K562 (cell line): Measurements from ENCODE around the gene ZNF768. TPM values are rescaled to one million over a fixed set of nuclear protein-coding genes. Genes with fewer than 3 reads are reported as not detected.

ENCODE experiments used
- ATAC-seq: fragments of 200-7000 bp; cut with Tn5 transposase; 3 replicates; pipeline ENCODE4 v1.9.1; 2020; ENCODE audit warnings: moderate library complexity
- BruUV-seq: library from RNA; stranded (reverse); fragments of 400-500 nt; replicated peaks from 2 replicates; lab custom pipeline; 2021; lab: Mats Ljungman, UMichigan
- CTCF ChIA-PET: fragments of 300-600 bp; formaldehyde crosslinking; extraction: SDS; loops from one replicate; lab custom pipeline; 2021; ENCODE audit warnings: low intra/inter-chr PET ratio; lab: Yijun Ruan, JAX
- POLR2A ChIA-PET: fragments of 300-600, 350-650 bp; sonication (Branson Sonifier 250); formaldehyde crosslinking; extraction: SDS; loops from one replicate; lab custom pipeline; 2021; ENCODE audit warnings: antibody characterized with exemption, inconsistent platforms; lab: Yijun Ruan, JAX
- DNase-seq, 4 experiments: peaks; one replicate each; pipeline versions ENCODE4 v3.0.0 to v3.0.0-alpha.2; 2011 to 2018; ENCODE audit warnings: low spot score in 3 of 4, mixed read lengths in 3 of 4; ENCODE audit errors: extremely low read depth in 1 of 4
- FAIRE-seq: peaks from 2 replicates; lab custom pipeline; 2011; peaks lifted over from hg19 to GRCh38; lab: Jason Lieb, UNC
- H2AFZ ChIP-seq: 2 replicates; pipeline ENCODE4 v1.6.0; 2011; ENCODE audit warnings: low read depth, low read length, control low read depth, inconsistent platforms
- H3K27ac ChIP-seq: fragments of 200-600 bp; 3 replicates; pipeline ENCODE4 v1.8.0; 2011; ENCODE audit warnings: low read depth, mild to moderate bottlenecking, control low read depth, inconsistent platforms, low read length, moderate library complexity, mixed read lengths; ENCODE audit errors: extremely low read depth
- H3K27me3 ChIP-seq, 2 experiments: fragments of 300-600 bp in 1 of 2; 2 replicates in 1 of 2; 3 replicates in 1 of 2; pipeline versions ENCODE4 v1.6.0 to v1.8.0; 2011; ENCODE audit warnings: inconsistent platforms in 2 of 2, low read length in 2 of 2, mild to moderate bottlenecking in 1 of 2, mixed read lengths in 1 of 2, moderate library complexity in 1 of 2; ENCODE audit not compliant: control insufficient read depth in 2 of 2, insufficient read depth in 2 of 2
- H3K36me3 ChIP-seq: fragments of 300-600 bp; 3 replicates; pipeline ENCODE4 v1.8.0; 2011; ENCODE audit warnings: mild to moderate bottlenecking, low read length, inconsistent platforms; ENCODE audit not compliant: control insufficient read depth, insufficient read depth
- H3K4me1 ChIP-seq, 2 experiments: fragments of 200-600 bp in 1 of 2; replicated peaks in 1 of 2; 2 replicates in 1 of 2; 3 replicates in 1 of 2; pipeline versions ENCODE4 v1.5.1 to v1.8.0; 2011; ENCODE audit warnings: inconsistent platforms in 2 of 2, low read length in 2 of 2, mild to moderate bottlenecking in 1 of 2, mixed read lengths in 1 of 2, moderate library complexity in 1 of 2; ENCODE audit not compliant: control insufficient read depth in 2 of 2, insufficient read depth in 2 of 2
- H3K4me2 ChIP-seq: 2 replicates; pipeline ENCODE4 v1.6.1; 2011; ENCODE audit warnings: low read length, control low read depth, inconsistent platforms, mixed read lengths; ENCODE audit not compliant: insufficient read depth
- H3K4me3 ChIP-seq: fragments of 200-600 bp; sonication (generic), shearing (Covaris generic); 2 replicates; pipeline ENCODE4 v1.5.1; 2016; ENCODE audit warnings: control low read depth, inconsistent platforms
- H3K79me2 ChIP-seq: fragments of 200-600 bp; 3 replicates; pipeline ENCODE4 v1.8.0; 2011; ENCODE audit warnings: low read length, inconsistent platforms; ENCODE audit not compliant: control insufficient read depth, insufficient read depth
- H3K9ac ChIP-seq, 2 experiments: 2 replicates each; pipeline versions ENCODE4 v1.6.0 to v1.6.1; 2011; ENCODE audit warnings: low read depth in 2 of 2, low read length in 2 of 2, control low read depth in 1 of 2, inconsistent platforms in 1 of 2, mild to moderate bottlenecking in 1 of 2, mixed read lengths in 1 of 2; ENCODE audit not compliant: insufficient read depth in 1 of 2
- H3K9me1 ChIP-seq: one replicate; pipeline ENCODE4 v1.6.0; 2011; ENCODE audit warnings: inconsistent platforms, mild to moderate bottlenecking, low read length, moderate library complexity; ENCODE audit not compliant: control insufficient read depth, insufficient read depth
- H3K9me3 ChIP-seq: replicated peaks from 2 replicates; pipeline ENCODE4 v1.5.1; 2011; ENCODE audit warnings: low read depth, low read length, inconsistent platforms; ENCODE audit not compliant: control insufficient read depth, insufficient read depth
- H4K20me1 ChIP-seq: replicated peaks from 2 replicates; pipeline ENCODE4 v1.6.1; 2011; ENCODE audit warnings: low read length, inconsistent platforms, mixed read lengths; ENCODE audit not compliant: control insufficient read depth, insufficient read depth
- FOXK2 ChIP-seq, 2 experiments: fragments of 450-650 bp; IDR thresholded peaks in 1 of 2; conservative IDR thresholded peaks in 1 of 2; 2 replicates each; pipeline ENCODE4 v1.6.1; 2016; ENCODE audit warnings: low read depth in 2 of 2, mild to moderate bottlenecking in 1 of 2
- NFIC ChIP-seq: fragments of 450-650 bp; IDR thresholded peaks from 2 replicates; pipeline ENCODE4 v1.6.1; 2017; ENCODE audit warnings: mild to moderate bottlenecking, inconsistent platforms
- NUFIP1 ChIP-seq: fragments of 450-650 bp; IDR thresholded peaks from 2 replicates; pipeline ENCODE4 v1.6.1; 2018; ENCODE audit not compliant: partially characterized antibody
- ZNF24 ChIP-seq: fragments of 450-650 bp; IDR thresholded peaks from 2 replicates; pipeline ENCODE4 v1.6.1; 2016
- WGBS: fragments of 100-300 bp; shearing (Covaris generic); methylation state at CpG from one replicate; pipeline ENCODE4 v1.1.6; 2016; ENCODE audit warnings: low coverage, mixed read lengths; ENCODE audit not compliant: insufficient coverage; ENCODE audit errors: missing lambda C conversion rate; 5-methylcytosine and 5-hydroxymethylcytosine counted together
- in situ Hi-C: fragments of 300-500 bp; cut with MboI; formaldehyde crosslinking; loops from 4 replicates; pipeline ENCODE4 v1.15.0; 2018; ENCODE audit warnings: inconsistent platforms, mixed read lengths
- intact Hi-C: fragments of 100-400 bp; cut with micrococcal nuclease; formaldehyde crosslinking; loops from 2 replicates; pipeline ENCODE4 v1.14.2; 2022
- polyA plus RNA-seq, 8 experiments: library from polyadenylated mRNA; depleted of rRNA in 4 of 8; stranded (reverse) in 5 of 8; unstranded in 3 of 8; fragments of >200 nt; fragmentation: Nextera tagmentation in 2 of 8; fragmentation: Illumina TruSeq in 1 of 8; extraction: Ambion mirVana in 2 of 8; extraction: Trizol in 1 of 8; gene quantifications; 2 replicates each; pipeline versions ENCODE4 v1.2.1 to v1.2.3, GENCODE V29; 2011 to 2014; ENCODE audit warnings: inconsistent platforms in 1 of 8, missing spikeins in 1 of 8
- total RNA-seq, 7 experiments: library from RNA; depleted of rRNA in 6 of 7; stranded (reverse); fragments of >200 nt in 6 of 7; fragmentation: Illumina TruSeq in 2 of 7; extraction: Trizol in 2 of 7; gene quantifications; 2 replicates each; pipeline versions ENCODE4 v1.2.1 to v1.2.3, GENCODE V29; 2011 to 2021; ENCODE audit warnings: low replicate concordance in 1 of 7
- TF ChIP-seq, protein P1 (sequence below): fragments of 250-450 bp; sonication (Bioruptor Pico); IDR thresholded peaks from 2 replicates; pipeline ENCODE4 v1.5.0; 2021; ENCODE audit warnings: mild to moderate bottlenecking, moderate library complexity

The ZNF768 gene
- total and polyA plus RNA-seq, 9 of the 15 experiments (the other 6 are each of a cell fraction or from before 2014, with no cell fraction given), result 0.13 to 50.7 (median 26.9) TPM

DNA sequence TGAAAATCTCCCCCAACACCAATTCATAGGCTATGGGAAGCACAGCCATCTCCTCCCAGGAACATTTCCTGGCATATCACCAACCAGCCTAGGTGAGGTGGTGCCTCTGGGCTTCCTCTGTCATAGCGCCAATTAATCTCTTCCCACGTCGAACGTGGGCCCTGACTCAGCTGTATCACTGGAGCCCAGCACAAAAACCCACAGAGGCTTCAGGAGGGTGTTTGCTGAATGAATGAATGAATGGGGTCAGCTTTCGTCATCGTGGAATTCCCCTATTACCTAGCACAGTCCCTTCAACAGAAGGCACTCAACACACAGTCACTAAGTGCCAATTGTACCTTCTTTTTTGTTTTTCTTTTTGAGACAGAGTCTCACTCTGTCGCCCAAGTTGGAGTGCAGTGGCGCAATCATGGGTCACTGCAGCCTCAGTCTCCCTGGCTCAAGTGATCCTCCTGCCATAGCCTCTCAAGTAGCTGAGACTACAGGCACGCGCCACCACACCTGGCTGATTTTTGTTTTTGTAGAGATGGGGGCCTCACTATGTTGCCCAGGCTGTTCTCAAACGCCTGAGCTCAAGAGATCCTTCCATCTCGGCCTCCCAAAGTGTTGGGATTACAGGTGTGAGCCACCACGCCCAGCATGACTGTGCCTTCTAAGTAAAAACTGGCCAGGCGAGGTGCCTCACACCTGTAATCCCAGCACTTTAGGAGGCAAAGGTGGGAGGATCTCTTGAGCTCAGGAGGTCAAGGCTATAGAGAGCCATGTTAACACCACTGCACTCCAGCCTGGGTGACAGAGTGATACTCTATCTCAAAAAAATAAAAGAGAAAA is 41.0 kb upstream of the ZNF768 start:
- Histone ChIP-seq H3K4me2 (no peak overlapping the region), H3K27ac (no peak overlapping the region), H2AFZ (no peak overlapping the region), H3K36me3 (no peaks in the 10 kb centered on the region), H3K79me2 (peaks cover 8% of the 10 kb centered on the region), H3K4me3 (no peak overlapping the region), H3K9ac (no peak overlapping the region), H3K9me3 (no peaks in the 10 kb centered on the region), H3K27me3 (no peaks in the 10 kb centered on the region), H4K20me1 (no peaks in the 10 kb centered on the region), H3K9me1 (no peaks in the 10 kb centered on the region), H3K4me1 (peaks cover 11 to 25% of the 10 kb centered on the region in 2 experiments)
- BruUV-seq, result no TSS peak
- no peak for TF ChIP-seq NUFIP1
- TF ChIP-seq FOXK2 (conservative IDR thresholded peaks at IDR 0.05 in 1 of 2, IDR thresholded peaks at IDR 0.05 in 1 of 2; ENCODE audit: low read depth in 2 of 2), result no peak
- TF ChIP-seq ZNF24, result peak; percentile 57; the same call in 1 of the 2 replicates
- TF ChIP-seq, protein P1, sequence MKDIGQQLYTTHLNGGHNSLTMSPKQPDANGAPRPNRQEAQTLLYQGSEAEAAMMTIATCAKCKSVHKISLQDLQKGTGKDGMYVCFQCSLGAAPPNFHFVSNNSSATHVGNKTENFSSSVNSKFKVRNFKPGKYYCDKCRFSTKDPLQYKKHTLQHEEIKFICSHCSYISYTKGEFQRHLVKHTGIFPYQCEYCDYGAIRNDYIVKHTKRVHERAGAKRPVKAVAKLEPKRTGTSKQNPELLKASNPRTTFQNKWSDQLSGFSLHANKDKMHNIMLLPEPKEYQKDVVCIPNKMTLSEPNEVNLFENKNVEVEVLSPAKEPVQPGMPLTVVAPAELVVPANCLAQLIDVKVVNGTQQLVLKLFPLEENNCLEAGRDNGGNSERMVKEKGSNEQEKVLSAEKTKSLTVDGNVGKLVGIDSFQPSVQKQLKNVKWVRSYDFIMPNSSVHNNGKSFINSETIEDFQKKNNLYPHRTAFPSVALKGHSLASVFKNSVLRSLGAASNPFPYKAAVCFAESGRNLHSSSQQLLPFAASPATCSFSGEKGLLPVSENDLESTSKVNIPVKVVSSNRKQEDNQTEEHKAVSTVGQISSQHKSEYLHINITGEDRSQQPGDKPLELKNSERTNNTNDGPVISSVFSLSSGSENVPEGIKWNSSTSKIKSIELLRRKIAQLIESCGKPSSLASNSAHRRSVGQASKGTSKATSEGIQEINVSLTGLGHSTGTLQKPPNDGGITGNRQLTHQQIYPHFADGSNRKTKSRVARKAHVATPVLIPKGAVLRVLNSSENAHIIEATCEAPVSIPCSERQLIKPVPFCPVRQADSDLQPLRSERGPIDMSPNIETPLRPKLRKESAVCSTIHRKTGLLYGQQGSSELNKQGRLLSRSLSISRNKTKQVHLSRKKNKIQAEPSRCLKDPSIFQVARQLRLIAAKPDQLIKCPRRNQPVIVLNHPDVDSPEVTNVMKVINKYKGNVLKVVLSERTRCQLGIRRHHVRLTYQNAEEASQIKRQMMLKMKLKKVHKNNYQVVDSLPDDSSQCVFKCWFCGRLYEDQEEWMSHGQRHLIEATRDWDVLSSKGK (CRISPR knock-in tag), result no peak
- TF ChIP-seq NFIC, result 0 out of 2 replicates have a peak, but pooled peaks have one; percentile 6
- FAIRE-seq (no peak), ATAC-seq (no peak), DNase-seq (no peak)
- 58% methylated on average over 14 of the region's 14 CpGs for WGBS
- ChIA-PET CTCF (no interaction called here), POLR2A (interaction anchor here (0.9 to 1.7 kb wide), 5 partner anchors 10 to 137 kb away, joined by 3 to 9 read pairs (median 4); partner anchors contain the start of genes DCTPP1 and ZNF747)
- in situ Hi-C loops, result no loop called here
- intact Hi-C loops, result no loop called here
